Peyer's patch (tissue), 4 donors: Measurements from ENCODE around the gene NDUFV1.

Source experiments
- CTCF ChIP-seq, 6 experiments: fragments of 450-650 bp in 4 of 6; fragments of 200-600 bp in 2 of 6; sonication (generic) in 1 of 6; IDR thresholded peaks; one replicate each; pipeline ENCODE4 v1.5.1; 2017 to 2019; ENCODE audit warnings: antibody characterized with exemption in 6 of 6, mild to moderate bottlenecking in 3 of 6, moderate library complexity in 1 of 6
- POLR2A ChIP-seq, 2 donors: fragments of 450-650 bp; IDR thresholded peaks; one replicate each; pipeline ENCODE4 v1.5.1; 2017; ENCODE audit warnings: antibody characterized with exemption in 2 of 2, mild to moderate bottlenecking in 2 of 2, moderate library complexity in 2 of 2

GRCh38 chr11:67626970-67627369 is 20.2 kb downstream of the NDUFV1 start:
- TF ChIP-seq CTCF (IDR thresholded peaks at IDR 0.05) (no peak), POLR2A (IDR thresholded peaks at IDR 0.05) (no peak)
